IMR-90 (cell line): ENCODE measurements around the gene ACCSL. TPM values are rescaled to one million over a fixed set of nuclear protein-coding genes. Genes with fewer than 3 reads are reported as not detected.

Experiments used
- ATAC-seq: fragments of 200-7000 bp; cut with Tn5 transposase; 2 replicates; pipeline ENCODE4 v1.9.1; 2020; ENCODE audit warnings: low read depth, mild to moderate bottlenecking, moderate library complexity
- BruUV-seq: library from RNA; stranded (reverse); fragments of 400-500 nt; replicated peaks from 2 replicates; lab custom pipeline; 2021; lab: Mats Ljungman, UMichigan
- CTCF ChIA-PET: fragments of 300-600 bp; formaldehyde crosslinking; extraction: SDS; loops from one replicate; lab custom pipeline; 2021; ENCODE audit warnings: antibody characterized with exemption; lab: Yijun Ruan, JAX
- POLR2A ChIA-PET: fragments of 300-600 bp; sonication (Branson Sonifier 250); formaldehyde crosslinking; loops from one replicate; lab custom pipeline; 2022; ENCODE audit warnings: antibody characterized with exemption; ENCODE audit not compliant: unreplicated experiment; lab: Charles Lee
- DNase-seq: peaks from one replicate; pipeline ENCODE4 v3.0.0; 2013
- H2AFZ ChIP-seq: replicated peaks from 2 replicates; pipeline ENCODE3; 2013; ENCODE audit warnings: low read length, mild to moderate bottlenecking; ENCODE audit not compliant: poor library complexity
- H2AK5ac ChIP-seq: 2 replicates; pipeline ENCODE4 v1.6.1; 2013; ENCODE audit warnings: low read depth, low read length, inconsistent platforms
- H2AK9ac ChIP-seq: replicated peaks from 2 replicates; pipeline ENCODE3; 2013; ENCODE audit warnings: mild to moderate bottlenecking, low read depth, low read length, moderate library complexity; ENCODE audit not compliant: poor library complexity
- H2BK120ac ChIP-seq: 2 replicates; pipeline ENCODE4 v1.6.1; 2013; ENCODE audit warnings: low read depth, low read length, inconsistent platforms
- H2BK15ac ChIP-seq: 3 replicates; pipeline ENCODE4 v1.6.1; 2013; ENCODE audit warnings: low read depth, low read length, inconsistent platforms
- H2BK20ac ChIP-seq: 2 replicates; pipeline ENCODE4 v1.6.1; 2013; ENCODE audit warnings: low read depth, mild to moderate bottlenecking, inconsistent platforms, low read length, moderate library complexity
- H2BK5ac ChIP-seq: 2 replicates; pipeline ENCODE4 v1.6.1; 2013; ENCODE audit warnings: mild to moderate bottlenecking, low read depth, low read length, inconsistent platforms; ENCODE audit not compliant: poor library complexity, severe bottlenecking
- H3K14ac ChIP-seq: replicated peaks from 2 replicates; pipeline ENCODE4 v1.6.1; 2013; ENCODE audit warnings: low read depth, low read length, inconsistent platforms
- H3K18ac ChIP-seq: 2 replicates; pipeline ENCODE4 v1.6.1; 2013; ENCODE audit warnings: low read depth, low read length, control low read depth
- H3K23ac ChIP-seq: 2 replicates; pipeline ENCODE4 v1.6.1; 2013; ENCODE audit warnings: low read depth, low read length, inconsistent platforms
- H3K27ac ChIP-seq: 2 replicates; pipeline ENCODE4 v1.5.1; 2013; ENCODE audit warnings: mild to moderate bottlenecking, control low read depth, low read length; ENCODE audit not compliant: insufficient read depth
- H3K27me3 ChIP-seq: 2 replicates; pipeline ENCODE4 v1.6.1; 2013; ENCODE audit warnings: low read length; ENCODE audit not compliant: control insufficient read depth, insufficient read depth
- H3K36me3 ChIP-seq: 2 replicates; pipeline ENCODE4 v1.6.1; 2013; ENCODE audit warnings: low read length, mixed read lengths; ENCODE audit not compliant: control insufficient read depth, insufficient read depth
- H3K4ac ChIP-seq: 2 replicates; pipeline ENCODE4 v1.6.1; 2013; ENCODE audit warnings: low read depth, low read length, inconsistent platforms
- H3K4me1 ChIP-seq: 2 replicates; pipeline ENCODE4 v1.6.1; 2013; ENCODE audit warnings: low read length, mixed read lengths; ENCODE audit not compliant: control insufficient read depth, insufficient read depth
- H3K4me2 ChIP-seq: 2 replicates; pipeline ENCODE4 v1.6.1; 2013; ENCODE audit warnings: low read depth, mild to moderate bottlenecking, control low read depth, low read length, moderate library complexity
- H3K4me3 ChIP-seq: 2 replicates; pipeline ENCODE4 v1.5.1; 2013; ENCODE audit warnings: low read depth, mild to moderate bottlenecking, control low read depth, low read length, moderate library complexity; ENCODE audit not compliant: insufficient read depth
- H3K56ac ChIP-seq: 2 replicates; pipeline ENCODE4 v1.6.1; 2013; ENCODE audit warnings: low read length, inconsistent platforms; ENCODE audit not compliant: insufficient read depth; ENCODE audit errors: extremely low read depth
- H3K79me1 ChIP-seq, 2 experiments: 2 replicates each; pipeline ENCODE4 v1.6.1; 2013; ENCODE audit warnings: low read length in 2 of 2, inconsistent platforms in 1 of 2, low read depth in 1 of 2
- H3K9ac ChIP-seq: 2 replicates; pipeline ENCODE4 v1.6.1; 2013; ENCODE audit warnings: low read depth, low read length, control low read depth
- H3K9me1 ChIP-seq: 2 replicates; pipeline ENCODE4 v1.6.1; 2013; ENCODE audit warnings: low read length, inconsistent platforms; ENCODE audit not compliant: insufficient read depth
- H3K9me3 ChIP-seq: 2 replicates; pipeline ENCODE4 v1.6.1; 2013; ENCODE audit warnings: low read length; ENCODE audit not compliant: control insufficient read depth, insufficient read depth
- H4K20me1 ChIP-seq: 2 replicates; pipeline ENCODE4 v1.6.1; 2013; ENCODE audit warnings: low read length, inconsistent platforms; ENCODE audit not compliant: insufficient read depth
- H4K5ac ChIP-seq: 2 replicates; pipeline ENCODE4 v1.6.1; 2013; ENCODE audit warnings: mild to moderate bottlenecking, low read depth, low read length, control low read depth
- H4K8ac ChIP-seq, 2 experiments: 2 replicates each; pipeline ENCODE4 v1.6.1; 2013; ENCODE audit warnings: low read depth in 2 of 2, low read length in 2 of 2, control low read depth in 1 of 2, inconsistent platforms in 1 of 2
- H4K91ac ChIP-seq: 2 replicates; pipeline ENCODE4 v1.6.1; 2013; ENCODE audit warnings: low read depth, low read length, inconsistent platforms; ENCODE audit not compliant: insufficient read depth
- FOS ChIP-seq: fragments of 150-350 bp; IDR thresholded peaks from 2 replicates; pipeline ENCODE4 v1.6.1; 2016; ENCODE audit warnings: low read depth, low read length
- NFE2L2 ChIP-seq: fragments of 150-350 bp; IDR thresholded peaks from 2 replicates; pipeline ENCODE4 v1.6.1; 2016; ENCODE audit warnings: low read depth, mild to moderate bottlenecking, low read length
- SMC3 ChIP-seq: fragments of 150-350 bp; IDR thresholded peaks from 2 replicates; pipeline ENCODE4 v1.6.1; 2016; ENCODE audit warnings: low read depth, mild to moderate bottlenecking, antibody characterized with exemption, low read length, moderate library complexity
- WGBS, 2 experiments: methylation state at CpG; one replicate each; pipeline versions ENCODE4 v1.1.5 to v1.1.7; 2013; ENCODE audit warnings: missing lambda C conversion rate in 2 of 2; ENCODE audit not compliant: insufficient read length in 1 of 2; ENCODE audit errors: extremely low coverage in 2 of 2; 5-methylcytosine and 5-hydroxymethylcytosine counted together
- dilution Hi-C: fragments of 300-500 bp; cut with HindIII; formaldehyde crosslinking; loops from one replicate; pipeline ENCODE4 v1.14.3; 2018; ENCODE audit warnings: low sequenced_read_pairs; ENCODE audit not compliant: unreplicated experiment
- in situ Hi-C: fragments of 300-500 bp; cut with MboI; formaldehyde crosslinking; loops from 3 replicates; pipeline ENCODE4 v1.14.3; 2019; ENCODE audit warnings: low sequenced_read_pairs, inconsistent platforms, mixed read lengths
- intact Hi-C: fragments of 100-400 bp; cut with micrococcal nuclease; formaldehyde crosslinking; loops from 2 replicates; pipeline ENCODE4 v1.10.0; 2022
- polyA plus RNA-seq, 3 experiments: library from polyadenylated mRNA; depleted of rRNA; stranded (reverse); fragments of >200 nt; gene quantifications; 2 replicates each; pipeline ENCODE4 v1.2.3, GENCODE V29; 2012; ENCODE audit warnings: low replicate concordance in 1 of 3
- total RNA-seq: library from RNA; depleted of rRNA; stranded (reverse); fragments of >200 nt; gene quantifications from 2 replicates; pipeline ENCODE4 v1.2.3, GENCODE V29; 2012
- TF ChIP-seq, protein P1 (sequence below): fragments of 150-350 bp; IDR thresholded peaks from 2 replicates; pipeline ENCODE4 v1.6.1; 2016; ENCODE audit warnings: low read depth, mild to moderate bottlenecking, low read length, moderate library complexity, borderline replicate concordance

The ACCSL gene
- total and polyA plus RNA-seq, 2 of the 4 experiments (the other 2 are of a cell fraction): not detected

DNA sequence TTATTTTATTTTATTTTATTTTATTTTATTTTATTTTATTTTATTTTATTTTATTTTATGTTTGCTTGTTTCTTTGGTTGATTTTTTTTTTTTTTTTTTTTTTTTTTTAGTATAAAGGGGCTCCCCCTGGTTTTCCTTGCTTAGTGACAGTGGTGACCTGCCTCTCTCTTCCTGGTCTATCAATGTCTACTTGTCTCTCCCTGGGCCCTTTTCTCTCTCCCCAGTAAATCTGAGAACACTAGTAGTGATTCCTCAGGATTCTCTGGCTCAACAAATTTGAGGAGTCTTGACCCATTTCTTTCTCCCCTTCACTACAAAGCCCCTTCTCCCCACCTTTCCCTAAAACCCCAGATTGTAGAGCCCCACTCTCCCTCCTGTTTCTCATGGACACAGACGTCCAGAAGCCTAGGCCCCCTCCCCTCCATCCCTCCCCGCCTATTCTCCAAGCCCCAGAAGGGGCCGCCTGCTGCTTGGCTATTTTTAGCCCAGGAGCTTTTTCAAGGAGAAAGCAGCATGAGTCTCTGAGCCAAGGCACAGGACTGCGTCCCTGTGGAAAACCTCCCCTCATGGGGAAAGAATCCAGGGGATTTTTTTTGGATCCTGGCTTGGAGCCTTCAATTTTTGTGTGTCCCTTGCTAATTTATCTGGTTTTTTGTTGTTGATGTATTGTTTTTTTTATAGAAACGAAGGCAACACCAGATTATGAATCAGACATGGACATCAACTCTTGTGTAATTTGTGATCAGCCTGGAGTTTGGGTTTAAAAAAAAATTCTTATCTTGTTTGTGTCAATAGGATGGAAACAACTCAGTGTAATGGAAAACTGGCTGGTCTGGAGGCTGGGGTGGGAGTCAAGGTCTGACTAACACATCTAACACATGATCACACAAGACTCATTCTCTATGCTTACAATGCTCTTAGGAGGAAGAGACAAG, 17.5 kb upstream of the ACCSL start:
- ChIA-PET POLR2A (no interaction called here), CTCF (no interaction called here)
- ATAC-seq: peak; percentile 35; the same call in 1 of the 2 replicates

More for the DNA sequence above, 17.5 kb upstream of the ACCSL start:
- no peak overlapping the region for H3K18ac ChIP-seq
- H4K91ac ChIP-seq: no peak overlapping the region
- H3K9me1 ChIP-seq: peaks cover 2% of the 10 kb centered on the region; the same call in 1 of the 2 replicates
- no peak overlapping the region for H4K8ac ChIP-seq
- H3K9me3 ChIP-seq: no peaks in the 10 kb centered on the region; the same call in 1 of the 2 replicates
- H3K27me3 ChIP-seq: peaks cover 11% of the 10 kb centered on the region
- H3K9ac ChIP-seq: no peak overlapping the region
- peak; percentile 68 for DNase-seq
- no peak overlapping the region for H3K56ac ChIP-seq
- peaks cover 5% of the 10 kb centered on the region; the same call in 1 of the 2 replicates for H3K4me1 ChIP-seq
- 0% methylated on average over 2 of the region's 5 CpGs; no CpG with 5 or more reads in 1 of the 2 experiments for WGBS, 2 experiments
- H4K5ac ChIP-seq: no peak overlapping the region
- H3K4ac ChIP-seq: no peak overlapping the region
- no peak overlapping the region for H2AK9ac ChIP-seq
- dilution Hi-C loops: loop anchor here (25.0 kb wide), 1 partner anchor 118 kb away; no protein-coding TSS in a partner anchor
- no peak overlapping the region for H2AK5ac ChIP-seq
- H2BK120ac ChIP-seq: no peak overlapping the region
- H3K4me2 ChIP-seq: no peak overlapping the region; the same call in 1 of the 2 replicates
- no peaks in the 10 kb centered on the region for H3K79me1 ChIP-seq
- no peak overlapping the region for H3K23ac ChIP-seq
- no peak overlapping the region for H2AFZ ChIP-seq
- H2BK20ac ChIP-seq: no peak overlapping the region
- intact Hi-C loops: no loop called here
- TF ChIP-seq SMC3 (no peak), FOS (0 out of 2 replicates have a peak, but pooled peaks have one; percentile 3), NFE2L2 (no peak)
- TF ChIP-seq, protein P1, sequence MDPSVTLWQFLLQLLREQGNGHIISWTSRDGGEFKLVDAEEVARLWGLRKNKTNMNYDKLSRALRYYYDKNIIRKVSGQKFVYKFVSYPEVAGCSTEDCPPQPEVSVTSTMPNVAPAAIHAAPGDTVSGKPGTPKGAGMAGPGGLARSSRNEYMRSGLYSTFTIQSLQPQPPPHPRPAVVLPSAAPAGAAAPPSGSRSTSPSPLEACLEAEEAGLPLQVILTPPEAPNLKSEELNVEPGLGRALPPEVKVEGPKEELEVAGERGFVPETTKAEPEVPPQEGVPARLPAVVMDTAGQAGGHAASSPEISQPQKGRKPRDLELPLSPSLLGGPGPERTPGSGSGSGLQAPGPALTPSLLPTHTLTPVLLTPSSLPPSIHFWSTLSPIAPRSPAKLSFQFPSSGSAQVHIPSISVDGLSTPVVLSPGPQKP: no peak
- H2BK15ac ChIP-seq: no peak overlapping the region
- no peaks in the 10 kb centered on the region for H3K36me3 ChIP-seq
- H3K27ac ChIP-seq: no peak overlapping the region
- no peak overlapping the region for H3K14ac ChIP-seq
- in situ Hi-C loops: no loop called here
- no peak overlapping the region for H3K4me3 ChIP-seq
- no TSS peak for BruUV-seq
- H2BK5ac ChIP-seq: no peak overlapping the region
- H4K20me1 ChIP-seq: no peaks in the 10 kb centered on the region; the same call in 1 of the 2 replicates
